PC-9 (cell line): ENCODE measurements around the gene LZIC.

Experiments
- EZH2 ChIP-seq: fragments of 200-600 bp; sonication (generic); IDR thresholded peaks from 2 replicates; pipeline ENCODE4 v1.8.0; 2017; ENCODE audit warnings: antibody characterized with exemption, low read depth
- TF ChIP-seq, protein P1 (sequence below): fragments of 200-600 bp; sonication (generic); conservative IDR thresholded peaks from 2 replicates; pipeline ENCODE4 v1.6.1; 2017; ENCODE audit warnings: mixed run types, antibody characterized with exemption, mild to moderate bottlenecking, moderate library complexity

DNA sequence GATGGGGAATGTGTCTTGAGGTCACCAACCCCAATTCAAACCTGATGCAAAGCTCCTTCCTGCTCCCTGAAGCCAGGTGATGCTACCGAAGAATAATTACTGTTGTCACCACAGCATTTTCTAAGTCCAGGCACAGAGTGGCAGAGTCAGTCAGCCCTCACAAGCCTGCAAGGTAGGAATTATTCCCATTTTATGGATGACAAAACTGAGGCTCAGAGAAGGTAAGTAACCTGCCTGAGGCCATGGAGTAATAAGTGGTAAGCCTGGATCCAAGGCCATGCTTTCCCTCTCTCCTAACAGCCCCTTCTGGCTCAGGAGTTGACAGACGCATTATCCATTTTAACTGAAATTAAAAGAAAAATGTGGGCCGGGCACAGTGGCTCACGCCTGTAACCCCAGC lies 56.1 kb downstream of the LZIC start:
- TF ChIP-seq, protein P1, sequence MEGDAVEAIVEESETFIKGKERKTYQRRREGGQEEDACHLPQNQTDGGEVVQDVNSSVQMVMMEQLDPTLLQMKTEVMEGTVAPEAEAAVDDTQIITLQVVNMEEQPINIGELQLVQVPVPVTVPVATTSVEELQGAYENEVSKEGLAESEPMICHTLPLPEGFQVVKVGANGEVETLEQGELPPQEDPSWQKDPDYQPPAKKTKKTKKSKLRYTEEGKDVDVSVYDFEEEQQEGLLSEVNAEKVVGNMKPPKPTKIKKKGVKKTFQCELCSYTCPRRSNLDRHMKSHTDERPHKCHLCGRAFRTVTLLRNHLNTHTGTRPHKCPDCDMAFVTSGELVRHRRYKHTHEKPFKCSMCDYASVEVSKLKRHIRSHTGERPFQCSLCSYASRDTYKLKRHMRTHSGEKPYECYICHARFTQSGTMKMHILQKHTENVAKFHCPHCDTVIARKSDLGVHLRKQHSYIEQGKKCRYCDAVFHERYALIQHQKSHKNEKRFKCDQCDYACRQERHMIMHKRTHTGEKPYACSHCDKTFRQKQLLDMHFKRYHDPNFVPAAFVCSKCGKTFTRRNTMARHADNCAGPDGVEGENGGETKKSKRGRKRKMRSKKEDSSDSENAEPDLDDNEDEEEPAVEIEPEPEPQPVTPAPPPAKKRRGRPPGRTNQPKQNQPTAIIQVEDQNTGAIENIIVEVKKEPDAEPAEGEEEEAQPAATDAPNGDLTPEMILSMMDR: no peak
- no peak for TF ChIP-seq EZH2
